EH (cell line): ENCODE results near the gene UQCC5.
A peak's percentile ranks its signal among the peaks of the same experiment; 100 is the strongest.

Experiments used
- DNase-seq: peaks from one replicate; pipeline ENCODE4 v3.0.0-alpha.2; 2015; ENCODE audit warnings: low read depth

Gene UQCC5

GRCh38 chr3:52536369-52537164 is at the start of gene UQCC5:
Gene UQCC5, plus strand, starts transcription at chr3:52536605. Its CDS starts 151 bp downstream, at chr3:52536756.
- DNase-seq, result peak; percentile 99

- DNase-seq, result no peak
These were observed 49.2 kb upstream of the UQCC5 start for GRCh38 chr3:52487050-52487787.

- no peak for DNase-seq
These were observed 48.4 kb upstream of the UQCC5 start for GRCh38 chr3:52487788-52488691.

GRCh38 chr3:52488746-52489145 is 47.7 kb upstream of the UQCC5 start:
- no peak for DNase-seq

- no peak for DNase-seq
These were observed 47.0 kb upstream of the UQCC5 start for GRCh38 chr3:52489453-52489852.

GRCh38 chr3:52490035-52490938 is 46.1 kb upstream of the UQCC5 start:
- DNase-seq, result no peak

- DNase-seq, result peak; percentile 48
These were observed 45.4 kb upstream of the UQCC5 start for GRCh38 chr3:52490939-52491526.

GRCh38 chr3:52492059-52492458 is 44.3 kb upstream of the UQCC5 start:
- no peak for DNase-seq

GRCh38 chr3:52493232-52494017 is 43.0 kb upstream of the UQCC5 start:
- DNase-seq, result no peak

GRCh38 chr3:52494445-52494844 is 42.0 kb upstream of the UQCC5 start:
- DNase-seq, result no peak

GRCh38 chr3:52494886-52495495 is 41.4 kb upstream of the UQCC5 start, which contains the start of gene STAB1:
Gene STAB1, plus strand, starts transcription at chr3:52495338. Its CDS starts 76 bp downstream, at chr3:52495414.
- DNase-seq, result no peak

GRCh38 chr3:52495777-52496602 is 40.4 kb upstream of the UQCC5 start:
- peak; percentile 75 for DNase-seq

- peak; percentile 71 for DNase-seq
These were observed 38.0 kb upstream of the UQCC5 start for GRCh38 chr3:52498137-52499054.

- DNase-seq, result no peak
These were observed 35.4 kb upstream of the UQCC5 start for GRCh38 chr3:52501046-52501445.

- no peak for DNase-seq
These were observed 34.4 kb upstream of the UQCC5 start for GRCh38 chr3:52502001-52502400.

GRCh38 chr3:52502808-52503350 is 33.5 kb upstream of the UQCC5 start:
- no peak for DNase-seq

- DNase-seq, result no peak
These were observed 32.5 kb upstream of the UQCC5 start for GRCh38 chr3:52503788-52504424.
